ENCODE data around the gene LAMA2.

The LAMA2 gene

DNA sequence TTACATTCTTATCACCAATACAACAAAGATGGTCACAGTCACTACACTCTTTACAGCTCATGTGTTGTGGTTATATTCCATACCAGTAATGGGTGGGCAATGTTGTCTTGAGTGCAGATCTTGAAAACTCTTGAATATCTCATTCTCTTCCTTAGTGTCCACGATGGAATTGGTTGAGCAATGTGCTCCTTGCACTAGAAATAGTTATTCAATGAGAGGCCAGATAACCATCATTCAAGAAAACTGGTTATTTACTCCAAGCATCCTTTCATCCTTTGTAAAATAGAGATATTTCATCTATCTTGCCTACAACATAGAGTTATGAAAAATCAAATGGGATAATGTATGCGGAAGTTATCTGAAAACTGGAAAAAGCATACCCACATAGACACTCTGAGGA lies 611.2 kb downstream of the LAMA2 start:
- DNase-seq (ENCODE audit: low spot score) = no peak

DNA sequence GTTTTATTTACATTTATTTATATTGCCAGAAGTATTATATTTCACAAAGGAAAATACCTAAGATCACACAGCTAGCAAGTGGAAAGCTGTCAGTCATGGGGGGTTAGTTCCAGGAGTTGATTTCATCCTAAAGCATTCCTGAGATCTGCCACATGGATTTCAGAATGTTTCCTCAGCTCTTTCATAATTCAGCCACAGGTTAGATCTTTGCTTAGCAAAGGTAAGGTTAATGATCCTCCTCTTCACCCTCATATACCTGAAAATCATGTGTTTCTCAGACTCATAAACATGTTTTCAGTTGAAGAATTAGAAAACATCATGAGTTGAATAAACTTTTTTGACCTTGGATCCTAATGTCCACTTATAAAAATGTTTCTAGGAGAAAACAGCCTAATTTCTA lies 611.6 kb downstream of the LAMA2 start:
- no peak for DNase-seq (ENCODE audit: low spot score)

DNA sequence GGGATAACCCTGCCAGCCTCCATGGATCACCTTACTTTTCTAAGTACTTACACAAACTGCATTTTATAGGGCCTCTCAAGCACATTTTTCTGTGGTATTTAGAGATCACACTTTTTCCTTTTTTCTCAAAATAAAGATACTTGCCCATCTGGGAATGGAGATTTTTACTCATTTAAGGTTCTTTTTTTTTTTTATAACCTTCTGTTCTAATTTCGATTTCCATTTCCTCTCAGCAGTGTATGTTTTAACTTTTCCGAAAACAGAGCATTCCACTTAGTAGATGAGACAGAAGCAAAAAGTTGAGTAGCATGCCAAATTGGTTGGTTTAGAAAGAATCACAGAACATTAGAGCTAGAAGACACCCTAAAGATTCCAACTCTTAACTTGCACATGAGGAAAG lies 612.7 kb downstream of the LAMA2 start:
- DNase-seq (ENCODE audit: low spot score) = no peak

DNA sequence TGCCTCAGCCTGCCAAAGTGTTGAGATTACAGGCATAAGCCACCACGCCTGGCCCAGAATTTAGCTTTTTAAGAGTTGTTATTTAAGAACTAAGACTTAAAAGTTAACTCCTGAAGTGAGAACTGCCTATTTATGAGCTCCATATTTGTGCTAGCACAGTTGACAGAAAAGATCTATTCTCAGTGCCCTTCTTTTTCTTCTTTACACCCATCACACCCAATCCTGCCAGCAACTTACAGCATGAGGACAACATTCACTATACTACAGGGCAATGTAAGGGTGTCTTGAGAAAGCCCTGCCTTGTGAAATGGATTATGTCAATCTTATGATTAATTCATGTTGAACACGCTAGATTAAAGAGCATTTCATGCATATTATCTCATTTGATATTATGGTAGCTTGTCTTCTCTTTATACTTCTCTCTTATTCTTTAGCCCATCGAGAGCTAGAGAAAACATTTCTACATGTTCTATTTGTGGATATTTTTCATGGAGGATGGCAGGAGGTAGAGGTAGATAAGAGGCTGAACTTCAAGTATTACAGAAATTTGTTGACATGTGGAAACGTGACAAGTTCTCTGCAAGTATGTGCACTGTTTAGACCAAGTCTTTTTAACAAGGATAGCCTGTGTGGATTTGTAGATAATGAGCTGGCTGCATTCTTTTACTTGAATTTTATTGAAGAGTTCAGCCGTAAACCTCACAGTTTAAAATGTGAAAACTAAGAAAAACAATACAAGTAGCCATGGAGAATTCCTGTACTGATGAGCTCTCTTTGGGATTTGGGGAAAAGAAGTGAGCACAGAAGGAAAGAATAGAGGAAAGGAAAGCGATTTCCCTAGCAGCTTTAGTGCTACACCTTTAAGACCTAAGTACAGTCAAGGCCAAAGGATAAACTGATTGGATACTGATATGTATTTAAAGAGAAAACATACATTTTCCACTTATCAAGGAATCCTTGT lies 614.8 kb downstream of the LAMA2 start:
- DNase-seq (ENCODE audit: low spot score) = no peak

DNA sequence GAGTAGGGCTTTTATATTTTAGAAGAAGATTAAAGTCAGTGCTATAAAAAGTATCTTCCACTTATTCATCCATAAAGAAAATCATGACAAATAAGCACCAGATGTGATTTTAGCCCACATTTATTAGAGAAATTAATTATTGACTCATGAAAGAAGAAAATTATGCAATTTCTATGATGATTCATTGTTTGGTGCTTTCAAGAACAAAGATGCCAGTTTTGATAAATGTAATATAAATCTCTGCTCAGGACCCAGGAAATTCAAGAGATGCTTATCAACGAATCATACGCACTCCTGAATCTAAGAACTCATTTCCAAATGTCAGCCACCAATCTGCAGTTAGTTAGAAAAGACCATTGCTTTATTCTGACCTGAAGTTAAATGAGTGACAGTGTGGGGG lies 615.6 kb downstream of the LAMA2 start:
- DNase-seq (ENCODE audit: low spot score) = no peak

- peak; percentile 62 for DNase-seq (ENCODE audit: low spot score)
Measured at GRCh38 chr6:129498950-129499842, 616.3 kb downstream of the LAMA2 start.

DNA sequence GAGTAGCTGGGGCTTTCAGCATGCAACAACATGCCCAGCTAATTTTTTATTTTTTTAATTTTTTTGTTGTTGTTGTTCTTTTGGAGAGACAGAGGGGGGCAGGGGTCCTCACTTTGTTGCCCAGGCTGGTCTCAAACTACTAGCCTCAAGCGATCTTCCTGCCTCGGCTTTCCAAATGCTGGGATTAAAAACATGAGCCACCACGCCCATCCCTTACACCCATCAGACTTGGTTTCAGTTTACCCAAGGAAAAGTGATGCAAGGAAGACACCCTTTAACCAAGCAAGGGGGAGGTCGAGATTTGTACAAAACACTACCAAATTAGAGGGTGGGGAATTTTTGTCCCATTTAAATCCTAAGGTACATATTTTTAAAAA lies 616.9 kb downstream of the LAMA2 start:
- DNase-seq (ENCODE audit: low spot score) = no peak

- peak; percentile 6 for DNase-seq (ENCODE audit: low spot score)
Measured at GRCh38 chr6:129500958-129501739, 618.2 kb downstream of the LAMA2 start.

- no peak for DNase-seq (ENCODE audit: low spot score)
Measured at GRCh38 chr6:129501740-129502660, 619.1 kb downstream of the LAMA2 start.

- DNase-seq (ENCODE audit: low spot score) = no peak
Measured at GRCh38 chr6:129504456-129504855, 621.5 kb downstream of the LAMA2 start.

- no peak for DNase-seq (ENCODE audit: low spot score)
Measured at GRCh38 chr6:129507059-129507807, 624.3 kb downstream of the LAMA2 start.

DNA sequence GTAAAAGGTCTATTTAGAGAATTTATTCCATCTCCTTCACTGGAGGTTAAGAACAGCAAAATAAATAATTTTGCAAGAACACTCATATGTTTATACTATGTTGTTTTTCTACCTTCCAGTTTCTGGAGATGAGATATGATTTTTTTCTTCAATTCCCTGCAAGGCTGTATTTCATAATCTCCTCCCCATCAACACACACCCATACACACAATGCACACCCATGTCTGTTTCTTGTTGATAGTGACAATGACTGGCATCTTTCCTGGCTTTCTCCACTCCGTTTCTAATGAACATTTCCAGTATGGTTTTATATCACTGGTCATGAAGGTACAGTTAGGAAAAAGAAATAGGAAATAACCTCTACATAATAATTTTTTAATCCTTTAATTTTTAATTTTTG lies 624.9 kb downstream of the LAMA2 start:
- DNase-seq (ENCODE audit: low spot score) = no peak

DNA sequence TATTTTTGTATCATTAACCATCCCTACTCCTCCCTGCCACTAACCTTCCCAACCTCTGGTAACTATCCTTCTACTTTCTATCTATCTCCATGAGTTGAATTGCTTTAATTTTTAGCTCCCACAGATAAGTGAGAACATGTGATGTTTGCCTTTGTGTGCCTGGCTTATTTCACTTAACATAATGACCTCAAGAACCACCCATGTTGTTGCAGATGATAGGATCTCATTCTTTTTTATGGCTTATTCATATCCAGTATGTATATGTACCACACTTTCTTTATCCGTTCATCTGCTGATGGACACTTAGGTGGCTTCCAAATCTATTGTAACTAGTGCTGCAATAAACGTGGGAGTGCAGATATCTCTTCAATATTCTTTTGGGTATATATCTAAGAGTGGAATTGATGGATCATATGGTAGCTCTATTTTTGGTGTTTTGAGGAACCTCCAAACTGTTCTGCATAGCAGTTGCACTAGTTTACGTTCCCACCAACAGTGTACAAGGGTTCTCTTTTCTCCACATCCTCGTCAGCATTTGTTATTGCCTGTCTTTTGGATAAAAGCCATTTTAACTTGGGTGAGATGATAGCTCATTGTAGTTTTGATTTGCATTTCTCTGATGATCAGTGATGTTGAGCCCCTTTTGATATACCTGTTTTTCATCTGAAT lies 625.7 kb downstream of the LAMA2 start:
- no peak for DNase-seq (ENCODE audit: low spot score)

DNA sequence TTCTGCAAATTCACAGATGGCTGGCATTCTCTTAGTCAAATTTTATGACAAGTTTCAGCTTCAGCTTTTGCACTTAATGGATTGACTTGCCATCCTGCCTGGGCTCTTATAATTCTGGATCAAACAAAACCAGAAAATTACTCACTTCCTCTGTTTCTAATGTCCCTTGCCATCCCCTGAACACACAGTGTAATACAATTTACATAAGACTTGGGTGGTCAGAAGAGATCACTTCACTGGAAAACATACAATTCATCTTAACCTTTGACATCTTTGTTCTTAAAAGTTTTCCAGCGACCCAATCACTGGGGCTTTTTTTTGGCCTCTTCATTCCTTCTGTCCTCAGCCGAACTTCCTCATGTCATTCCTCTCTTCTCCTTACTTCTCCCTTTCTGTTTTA lies 628.0 kb downstream of the LAMA2 start:
- no peak for DNase-seq (ENCODE audit: low spot score)

- DNase-seq (ENCODE audit: low spot score) = no peak
Measured at GRCh38 chr6:129513471-129513870, 630.5 kb downstream of the LAMA2 start.

GRCh38 chr6:129515004-129515403 lies 632.1 kb downstream of the LAMA2 start:
- no peak for DNase-seq (ENCODE audit: low spot score)

DNA sequence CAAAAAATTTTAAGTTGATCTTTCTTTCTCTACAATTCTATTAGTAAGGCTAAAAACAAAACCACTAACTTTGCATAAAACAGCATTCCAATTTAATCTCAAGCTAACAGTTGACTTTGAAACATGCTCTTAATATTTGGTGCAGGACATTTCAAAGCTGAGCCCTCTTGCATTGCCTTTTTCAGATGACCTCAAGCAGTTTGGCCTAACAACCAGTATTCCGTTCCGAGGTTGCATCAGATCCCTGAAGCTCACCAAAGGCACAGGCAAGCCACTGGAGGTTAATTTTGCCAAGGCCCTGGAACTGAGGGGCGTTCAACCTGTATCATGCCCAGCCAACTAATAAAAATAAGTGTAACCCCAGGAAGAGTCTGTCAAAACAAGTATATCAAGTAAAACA lies 633.1 kb downstream of the LAMA2 start:
- DNase-seq (ENCODE audit: low spot score) = no peak

- no peak for DNase-seq (ENCODE audit: low spot score)
Measured at GRCh38 chr6:129516787-129517186, 633.8 kb downstream of the LAMA2 start.

DNA sequence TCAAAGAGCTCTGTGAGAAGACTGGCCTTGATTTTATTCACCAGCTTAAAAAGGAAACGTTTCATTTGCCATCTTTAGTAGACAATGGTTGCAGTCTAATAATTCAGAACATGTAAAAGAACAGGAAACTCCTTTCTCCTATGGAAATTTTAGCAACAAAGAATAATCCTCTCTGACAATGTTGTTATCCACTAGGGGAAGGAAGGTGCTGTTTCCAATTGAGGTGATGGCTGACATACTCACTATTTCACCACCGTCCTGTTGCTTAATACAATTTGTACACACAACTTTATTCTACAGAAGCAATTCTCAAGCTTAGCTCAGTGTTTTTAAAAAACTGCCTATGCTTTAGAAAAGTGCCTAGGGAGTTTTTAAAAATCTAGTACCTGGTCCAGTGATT lies 634.4 kb downstream of the LAMA2 start:
- no peak for DNase-seq (ENCODE audit: low spot score)

DNA sequence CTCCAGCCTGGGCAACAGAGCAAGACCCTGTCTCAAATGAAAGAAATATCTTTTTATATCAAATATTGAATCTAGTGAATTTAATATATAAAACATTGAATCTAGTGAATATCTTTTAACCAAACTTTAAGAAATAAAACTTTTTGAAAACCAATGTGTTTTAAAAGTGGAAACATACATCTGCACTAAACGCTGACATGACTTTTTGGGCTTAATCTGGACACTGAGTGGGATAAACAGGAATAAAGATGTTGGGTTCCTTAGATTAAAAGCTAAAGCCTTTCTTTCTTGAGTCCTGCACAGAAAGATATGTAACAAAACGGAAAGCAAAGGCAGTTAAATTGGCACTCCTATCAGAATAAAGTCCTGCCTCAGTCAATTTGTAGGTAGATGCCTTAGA lies 636.8 kb downstream of the LAMA2 start:
- DNase-seq (ENCODE audit: low spot score) = no peak

All from cerebellar cortex (tissue), 1 donor.